NK-92 (cell line): Measurements from ENCODE around the gene GRIK4.

ENCODE experiments used
- DNase-seq: peaks from one replicate; lab custom pipeline; 2025; ENCODE audit not compliant: unreplicated experiment; lab: John Stamatoyannopoulos, UW

The GRIK4 gene

GRCh38 chr11:120657306-120658070 lies 145.9 kb downstream of the GRIK4 start:
- DNase-seq, result no peak

- no peak for DNase-seq
Observed at GRCh38 chr11:120658071-120658423, 146.5 kb downstream of the GRIK4 start.

GRCh38 chr11:120659076-120659475 lies 147.5 kb downstream of the GRIK4 start:
- no peak for DNase-seq

- no peak for DNase-seq
Observed at GRCh38 chr11:120660024-120660565, 148.5 kb downstream of the GRIK4 start.

GRCh38 chr11:120662071-120662676 lies 150.6 kb downstream of the GRIK4 start:
- no peak for DNase-seq

- no peak for DNase-seq
Observed at GRCh38 chr11:120663142-120663541, 151.6 kb downstream of the GRIK4 start.

GRCh38 chr11:120666121-120666639 lies 154.6 kb downstream of the GRIK4 start:
- DNase-seq, result no peak

GRCh38 chr11:120667281-120667680 lies 155.7 kb downstream of the GRIK4 start:
- no peak for DNase-seq

- DNase-seq, result no peak
Observed at GRCh38 chr11:120667934-120668333, 156.4 kb downstream of the GRIK4 start.

GRCh38 chr11:120668537-120668936 lies 157.0 kb downstream of the GRIK4 start:
- DNase-seq, result no peak

- no peak for DNase-seq
Observed at GRCh38 chr11:120674542-120674941, 163.0 kb downstream of the GRIK4 start.

GRCh38 chr11:120675171-120675570 lies 163.6 kb downstream of the GRIK4 start:
- no peak for DNase-seq

- DNase-seq, result no peak
Observed at GRCh38 chr11:120676991-120677390, 165.4 kb downstream of the GRIK4 start.

GRCh38 chr11:120680322-120680721 lies 168.8 kb downstream of the GRIK4 start:
- no peak for DNase-seq

- DNase-seq, result no peak
Observed at GRCh38 chr11:120681434-120682331, 170.1 kb downstream of the GRIK4 start.

GRCh38 chr11:120682332-120682649 lies 170.7 kb downstream of the GRIK4 start:
- DNase-seq, result no peak

GRCh38 chr11:120682866-120683265 lies 171.3 kb downstream of the GRIK4 start:
- DNase-seq, result no peak

GRCh38 chr11:120686516-120686915 lies 175.0 kb downstream of the GRIK4 start:
- DNase-seq, result no peak

GRCh38 chr11:120688163-120688562 lies 176.6 kb downstream of the GRIK4 start:
- DNase-seq, result no peak

- DNase-seq, result no peak
Observed at GRCh38 chr11:120689596-120690275, 178.2 kb downstream of the GRIK4 start.

- no peak for DNase-seq
Observed at GRCh38 chr11:120690406-120690805, 178.9 kb downstream of the GRIK4 start.
